Endothelial cell of umbilical vein (primary cell): Measurements from ENCODE around the gene SLC35B2. TPM values are rescaled to one million over a fixed set of nuclear protein-coding genes. Genes with fewer than 3 reads are reported as not detected.

Source experiments
- BruUV-seq: library from RNA; stranded (reverse); fragments of 400-500 nt; replicated peaks from 2 replicates; lab custom pipeline; 2021; lab: Mats Ljungman, UMichigan
- CTCF ChIA-PET: fragments of 300-600, 350-600 bp; sonication (Branson Sonifier 250); formaldehyde crosslinking; loops from one replicate; lab custom pipeline; 2021; ENCODE audit warnings: antibody characterized with exemption, inconsistent platforms; lab: Charles Lee
- POLR2A ChIA-PET: fragments of 300-600, 350-600 bp; sonication (Branson Sonifier 250); formaldehyde crosslinking; loops from one replicate; lab custom pipeline; 2021; ENCODE audit warnings: antibody characterized with exemption, inconsistent platforms; lab: Charles Lee
- DNase-seq: peaks from one replicate; pipeline ENCODE4 v3.0.0-alpha.2; 2011; ENCODE audit warnings: low read depth, low spot score
- FAIRE-seq: peaks from 2 replicates; lab custom pipeline; 2011; peaks lifted over from hg19 to GRCh38; lab: Jason Lieb, UNC
- H2AFZ ChIP-seq: 2 replicates; pipeline ENCODE4 v1.6.0; 2012; ENCODE audit warnings: low read depth, low read length, control low read depth, inconsistent platforms
- H3K27ac ChIP-seq: 2 replicates; pipeline ENCODE4 v1.5.1; 2011; ENCODE audit warnings: low read depth, mild to moderate bottlenecking, control low read depth, low read length, moderate library complexity; ENCODE audit not compliant: insufficient read depth
- H3K27me3 ChIP-seq, 2 experiments: 2 replicates each; pipeline versions ENCODE4 v1.6.0 to v1.6.1; 2011; ENCODE audit warnings: low read length in 2 of 2, mixed read lengths in 1 of 2; ENCODE audit not compliant: control insufficient read depth in 2 of 2, insufficient read depth in 2 of 2
- H3K36me3 ChIP-seq, 2 experiments: 2 replicates in 1 of 2; 3 replicates in 1 of 2; pipeline ENCODE4 v1.5.1; 2011; ENCODE audit warnings: low read length in 2 of 2, mild to moderate bottlenecking in 1 of 2, moderate library complexity in 1 of 2; ENCODE audit not compliant: control insufficient read depth in 2 of 2, insufficient read depth in 2 of 2; ENCODE audit errors: extremely low read depth in 1 of 2
- H3K4me1 ChIP-seq: 3 replicates; pipeline ENCODE4 v1.5.1; 2011; ENCODE audit warnings: mild to moderate bottlenecking, low read length; ENCODE audit not compliant: control insufficient read depth, insufficient read depth; ENCODE audit errors: extremely low read depth
- H3K4me2 ChIP-seq: 2 replicates; pipeline ENCODE4 v1.6.1; 2011; ENCODE audit warnings: low read length, control low read depth, mixed read lengths; ENCODE audit not compliant: insufficient read depth
- H3K4me3 ChIP-seq, 3 experiments: fragments of 200-600 bp in 1 of 3; sonication (generic), shearing (Covaris generic) in 1 of 3; replicated peaks in 1 of 3; 2 replicates each; pipeline ENCODE4 v1.5.1; 2011 to 2016; ENCODE audit warnings: control low read depth in 3 of 3, low read length in 3 of 3, mild to moderate bottlenecking in 2 of 3, inconsistent platforms in 1 of 3, low read depth in 1 of 3, moderate library complexity in 1 of 3; ENCODE audit not compliant: insufficient read depth in 1 of 3
- H3K79me2 ChIP-seq: 2 replicates; pipeline ENCODE4 v1.6.0; 2012; ENCODE audit warnings: low read length, inconsistent platforms; ENCODE audit not compliant: control insufficient read depth, insufficient read depth
- H3K9ac ChIP-seq: replicated peaks from 2 replicates; pipeline ENCODE3; 2011; ENCODE audit warnings: low read length, control low read depth; ENCODE audit not compliant: insufficient read depth; ENCODE audit errors: extremely low read depth
- H3K9me1 ChIP-seq: replicated peaks from 3 replicates; pipeline ENCODE4 v1.6.0; 2011; ENCODE audit warnings: mild to moderate bottlenecking, low read length; ENCODE audit not compliant: control insufficient read depth, insufficient read depth; ENCODE audit errors: extremely low read depth
- H3K9me3 ChIP-seq: replicated peaks from 2 replicates; pipeline ENCODE4 v1.5.1; 2012; ENCODE audit warnings: low read length, inconsistent platforms; ENCODE audit not compliant: control insufficient read depth, insufficient read depth
- H4K20me1 ChIP-seq: replicated peaks from 2 replicates; pipeline ENCODE3; 2011; ENCODE audit warnings: mild to moderate bottlenecking, low read length; ENCODE audit not compliant: control insufficient read depth, insufficient read depth; ENCODE audit errors: extremely low read depth
- CTCF ChIP-seq, 2 donors: IDR thresholded peaks; 1 replicate in 1 of 2; 2 replicates in 1 of 2; pipeline ENCODE4 v1.5.1; 2011; ENCODE audit warnings: low read length in 2 of 2, mild to moderate bottlenecking in 2 of 2, moderate library complexity in 2 of 2, control low read depth in 1 of 2, inconsistent platforms in 1 of 2, low read depth in 1 of 2; ENCODE audit not compliant: insufficient read depth in 1 of 2; ENCODE audit errors: extremely low read depth in 1 of 2
- EZH2 ChIP-seq: IDR thresholded peaks from 2 replicates; pipeline ENCODE4 v1.6.1; 2012; ENCODE audit warnings: borderline replicate concordance, low read depth, mild to moderate bottlenecking, moderate library complexity, low read length, inconsistent platforms; ENCODE audit not compliant: severe bottlenecking
- FOS ChIP-seq: IDR thresholded peaks from 2 replicates; pipeline ENCODE4 v1.6.1; 2011; ENCODE audit warnings: mild to moderate bottlenecking, low read length, moderate library complexity, borderline replicate concordance; ENCODE audit not compliant: insufficient read depth
- GATA2 ChIP-seq: IDR thresholded peaks from 2 replicates; pipeline ENCODE4 v1.7.0; 2011; ENCODE audit warnings: low read depth, mild to moderate bottlenecking, moderate library complexity, mixed read lengths, low read length; ENCODE audit not compliant: insufficient read length, insufficient read depth
- JUN ChIP-seq: IDR thresholded peaks from 2 replicates; pipeline ENCODE4 v1.6.1; 2011; ENCODE audit warnings: borderline replicate concordance, low read depth; ENCODE audit not compliant: insufficient read length, insufficient read depth
- MYC ChIP-seq: IDR thresholded peaks from one replicate; pipeline ENCODE4 v1.6.1; 2011; ENCODE audit warnings: mild to moderate bottlenecking, low read depth, low read length
- POLR2A ChIP-seq: IDR thresholded peaks from 2 replicates; pipeline ENCODE4 v1.6.1; 2012; ENCODE audit warnings: low read depth, mild to moderate bottlenecking, control low read depth, low read length
- POLR2AphosphoS5 ChIP-seq: IDR thresholded peaks from 2 replicates; pipeline ENCODE4 v1.6.1; 2012; ENCODE audit warnings: low read depth, mild to moderate bottlenecking, control low read depth, low read length, moderate library complexity; ENCODE audit not compliant: insufficient read depth
- dilution Hi-C: fragments of 300-500 bp; cut with MboI; formaldehyde crosslinking; loops from one replicate; pipeline ENCODE4 v1.15.0; 2019; ENCODE audit warnings: low sequenced_read_pairs; ENCODE audit not compliant: extremely low pct_ligation_motif_present
- intact Hi-C: fragments of 100-400 bp; cut with micrococcal nuclease; formaldehyde crosslinking; loops from one replicate; pipeline ENCODE4 v1.10.0; 2022
- polyA plus RNA-seq, 4 experiments: library from polyadenylated mRNA; depleted of rRNA in 3 of 4; stranded (reverse) in 3 of 4; unstranded in 1 of 4; fragments of >200 nt; gene quantifications; 2 replicates each; pipeline versions ENCODE4 v1.2.1 to v1.2.3, GENCODE V29; 2011 to 2012; ENCODE audit warnings: missing spikeins in 1 of 4
- total RNA-seq: library from RNA; stranded (reverse); gene quantifications from 2 replicates; pipeline ENCODE4 v1.2.3, GENCODE V29; 2021
- TF ChIP-seq, protein P1 (sequence below): IDR thresholded peaks from 2 replicates; pipeline ENCODE4 v1.6.1; 2011; ENCODE audit not compliant: insufficient read depth, insufficient read length

The SLC35B2 gene
- total and polyA plus RNA-seq, 2 donors (not counting 3 experiments of a cell fraction or from before 2014, with no cell fraction given): 53.4 to 112 TPM

- Histone ChIP-seq H3K4me2 (peak overlapping the region; percentile 64), H4K20me1 (no peaks in the 10 kb centered on the region), H3K79me2 (peaks cover 32% of the 10 kb centered on the region), H2AFZ (peak overlapping the region; percentile 82), H3K27me3 (no peaks in the 10 kb centered on the region), H3K27ac (peak overlapping the region; percentile 86), H3K9ac (peak overlapping the region; percentile 89), H3K9me3 (no peaks in the 10 kb centered on the region), H3K36me3 (no peaks in the 10 kb centered on the region), H3K9me1 (no peaks in the 10 kb centered on the region), H3K4me1 (peaks cover 43% of the 10 kb centered on the region), H3K4me3 (peak overlapping the region; percentile 5 to 53 (median 48))
- CTCF ChIA-PET: interaction anchor here (0.7 to 9.2 kb wide), 8 partner anchors 15 to 47 kb away, joined by 3 to 91 read pairs (median 4); partner anchors contain the start of gene HSP90AB1
- FAIRE-seq (peak; percentile 92), DNase-seq (peak; percentile 87)
- intact Hi-C loops: no loop called here
- dilution Hi-C loops: no loop called here
- POLR2A ChIA-PET: interaction anchor here (1.0 to 1.3 kb wide), 2 partner anchors 28 to 42 kb away, joined by 4 to 6 read pairs; partner anchors contain the start of gene HSP90AB1
- peak; percentile 98 for TF ChIP-seq POLR2AphosphoS5
- peak; percentile 58 for TF ChIP-seq POLR2A
- TF ChIP-seq FOS: peak; percentile 9
- TF ChIP-seq JUN: no peak
- BruUV-seq: TSS peak; percentile 63
These were observed 38.1 kb downstream of the SLC35B2 start for GRCh38 chr6:44219053-44219814.

- no TSS peak for BruUV-seq
- FAIRE-seq: no peak
These were observed 39.8 kb downstream of the SLC35B2 start for GRCh38 chr6:44217332-44218143.

More at GRCh38 chr6:44217332-44218143, 39.8 kb downstream of the SLC35B2 start:
- H4K20me1 ChIP-seq: no peaks in the 10 kb centered on the region
- no peak overlapping the region for H3K4me2 ChIP-seq
- dilution Hi-C loops: no loop called here
- ChIA-PET CTCF (interaction anchor here (1.8 to 9.2 kb wide), 2 partner anchors 41 to 44 kb away, joined by 5 to 84 read pairs; no protein-coding TSS in a partner anchor), POLR2A (no interaction called here)
- H3K4me1 ChIP-seq: peaks cover 36% of the 10 kb centered on the region
- TF ChIP-seq, protein P1, sequence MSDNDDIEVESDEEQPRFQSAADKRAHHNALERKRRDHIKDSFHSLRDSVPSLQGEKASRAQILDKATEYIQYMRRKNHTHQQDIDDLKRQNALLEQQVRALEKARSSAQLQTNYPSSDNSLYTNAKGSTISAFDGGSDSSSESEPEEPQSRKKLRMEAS: no peak
- TF ChIP-seq POLR2A: no peak
- TF ChIP-seq JUN: no peak
- no peak for TF ChIP-seq GATA2
- no peak for TF ChIP-seq MYC
- TF ChIP-seq CTCF (IDR thresholded peaks at IDR 0.05; ENCODE audit: extremely low read depth in 1 of 2, insufficient read depth in 1 of 2, low read depth in 1 of 2, low read length in 2 of 2): no peak
- TF ChIP-seq EZH2: no peak
- no peak for TF ChIP-seq POLR2AphosphoS5
- TF ChIP-seq FOS: no peak
- no peak overlapping the region for H2AFZ ChIP-seq
- DNase-seq: no peak
- no peaks in the 10 kb centered on the region for H3K27me3 ChIP-seq
- intact Hi-C loops: no loop called here
- no peak overlapping the region for H3K27ac ChIP-seq
- no peaks in the 10 kb centered on the region for H3K9me3 ChIP-seq
- H3K36me3 ChIP-seq: no peaks in the 10 kb centered on the region
- no peaks in the 10 kb centered on the region for H3K9me1 ChIP-seq
- H3K4me3 ChIP-seq: no peak overlapping the region
- H3K79me2 ChIP-seq: peaks cover 17% of the 10 kb centered on the region
- H3K9ac ChIP-seq: no peak overlapping the region
